GM23338 (cell line): ENCODE results near the gene GABARAPL1. TPM values are rescaled to one million over a fixed set of nuclear protein-coding genes. Genes with fewer than 3 reads are reported as not detected.

Experiments
- ATAC-seq: fragments of 200-7000 bp; cut with Tn5 transposase; 3 replicates; pipeline ENCODE4 v1.9.1; 2020
- DNase-seq: peaks from one replicate; pipeline ENCODE4 v3.0.0-alpha.2; 2015; ENCODE audit warnings: low spot score
- H2AFZ ChIP-seq: fragments of 200-600 bp; sonication (generic); 2 replicates; pipeline ENCODE4 v1.8.0; 2016; ENCODE audit warnings: antibody characterized with exemption, mild to moderate bottlenecking, moderate library complexity
- H3F3A ChIP-seq: fragments of 200-600 bp; sonication (generic); replicated peaks from 2 replicates; pipeline ENCODE4 v1.8.0; 2017; ENCODE audit warnings: antibody characterized with exemption, mixed run types, low read depth
- H3K27ac ChIP-seq: fragments of 200-600 bp; sonication (generic); 2 replicates; pipeline ENCODE4 v1.6.1; 2016; ENCODE audit warnings: low read depth
- H3K27me3 ChIP-seq: fragments of 200-600 bp; sonication (generic); 2 replicates; pipeline ENCODE4 v1.8.0; 2016; ENCODE audit warnings: mild to moderate bottlenecking, mixed run types, moderate library complexity; ENCODE audit not compliant: insufficient read depth
- H3K36me3 ChIP-seq: fragments of 200-600 bp; sonication (generic); 2 replicates; pipeline ENCODE4 v1.8.0; 2016; ENCODE audit warnings: mild to moderate bottlenecking; ENCODE audit not compliant: insufficient read depth
- H3K4me1 ChIP-seq: fragments of 200-600 bp; sonication (generic); 2 replicates; pipeline ENCODE4 v1.8.0; 2016; ENCODE audit warnings: mild to moderate bottlenecking, moderate library complexity; ENCODE audit not compliant: insufficient read depth
- H3K4me2 ChIP-seq: fragments of 200-600 bp; sonication (generic); 2 replicates; pipeline ENCODE4 v1.7.1; 2017; ENCODE audit warnings: mixed run types
- H3K4me3 ChIP-seq: fragments of 200-600 bp; sonication (generic); 2 replicates; pipeline ENCODE4 v1.6.1; 2016; ENCODE audit warnings: mixed run types
- H3K79me2 ChIP-seq: fragments of 200-600 bp; sonication (generic); replicated peaks from 2 replicates; pipeline ENCODE4 v1.8.0; 2017; ENCODE audit warnings: mild to moderate bottlenecking; ENCODE audit not compliant: insufficient read depth
- H3K9me2 ChIP-seq: fragments of 200-600 bp; sonication (generic); 2 replicates; pipeline ENCODE4 v1.8.0; 2017; ENCODE audit not compliant: insufficient read depth
- H4K20me1 ChIP-seq: fragments of 200-600 bp; sonication (generic); replicated peaks from 2 replicates; pipeline ENCODE4 v1.8.0; 2017; ENCODE audit warnings: mild to moderate bottlenecking; ENCODE audit not compliant: insufficient read depth
- H3K27ac Mint-ChIP-seq: 2 replicates; pipeline ENCODE4 v1.8.0; 2020; ENCODE audit warnings: inconsistent platforms, mild to moderate bottlenecking, moderate library complexity, mixed read lengths
- H3K27me3 Mint-ChIP-seq: 3 replicates; pipeline ENCODE4 v1.8.0; 2022; ENCODE audit warnings: low read depth, mild to moderate bottlenecking, moderate library complexity, mixed read lengths, inconsistent platforms; ENCODE audit not compliant: insufficient read depth, poor library complexity
- H3K36me3 Mint-ChIP-seq: 3 replicates; pipeline ENCODE4 v1.8.0; 2021; ENCODE audit warnings: low read depth, mild to moderate bottlenecking, inconsistent platforms, moderate library complexity, mixed read lengths
- H3K4me1 Mint-ChIP-seq: 3 replicates; pipeline ENCODE4 v1.8.0; 2020; ENCODE audit warnings: mild to moderate bottlenecking, inconsistent platforms, mixed read lengths
- H3K4me3 Mint-ChIP-seq: 3 replicates; pipeline ENCODE4 v1.8.0; 2021; ENCODE audit warnings: moderate library complexity, mild to moderate bottlenecking, inconsistent platforms, mixed read lengths
- H3K9me3 Mint-ChIP-seq: 3 replicates; pipeline ENCODE4 v1.8.0; 2020; ENCODE audit warnings: moderate library complexity, mild to moderate bottlenecking, inconsistent platforms, mixed read lengths
- CREB1 ChIP-seq: fragments of 250-450 bp; sonication (Bioruptor Pico); IDR thresholded peaks from 2 replicates; pipeline ENCODE4 v1.5.0; 2020; ENCODE audit warnings: low read depth, mild to moderate bottlenecking, moderate library complexity
- CTCF ChIP-seq, 2 experiments: fragments of 200-600 bp in 1 of 2; sonication (generic) in 1 of 2; conservative IDR thresholded peaks; 2 replicates each; pipeline versions ENCODE4 v1.5.1 to v1.6.1; 2016 to 2017; ENCODE audit warnings: antibody characterized with exemption in 2 of 2, low read depth in 2 of 2, mild to moderate bottlenecking in 2 of 2, moderate library complexity in 1 of 2
- ETS1 ChIP-seq: IDR thresholded peaks from 2 replicates; pipeline ENCODE4 v1.6.1; 2016; ENCODE audit warnings: antibody characterized with exemption
- EZH2 ChIP-seq: fragments of 200-600 bp; sonication (generic); IDR thresholded peaks from one replicate; pipeline ENCODE4 v1.8.0; 2017; ENCODE audit warnings: antibody characterized with exemption, mild to moderate bottlenecking, low read depth; ENCODE audit not compliant: unreplicated experiment
- EZH2phosphoT487 ChIP-seq: fragments of 200-600 bp; sonication (generic); IDR thresholded peaks from one replicate; pipeline ENCODE4 v1.8.1; 2018; ENCODE audit warnings: antibody characterized with exemption; ENCODE audit not compliant: unreplicated experiment
- JUNB ChIP-seq: IDR thresholded peaks from one replicate; pipeline ENCODE4 v1.6.1; 2016; ENCODE audit warnings: antibody characterized with exemption; ENCODE audit not compliant: unreplicated experiment
- NANOG ChIP-seq: IDR thresholded peaks from 2 replicates; pipeline ENCODE4 v1.6.1; 2016; ENCODE audit warnings: antibody characterized with exemption, borderline replicate concordance
- POLR2AphosphoS5 ChIP-seq: IDR thresholded peaks from 2 replicates; pipeline ENCODE4 v1.6.1; 2016; ENCODE audit warnings: antibody characterized with exemption, low read depth
- STAT1 ChIP-seq: IDR thresholded peaks from one replicate; pipeline ENCODE4 v1.6.1; 2016; ENCODE audit warnings: antibody characterized with exemption; ENCODE audit not compliant: unreplicated experiment
- ZNF114 ChIP-seq: fragments of 250-450 bp; sonication (Bioruptor Pico); IDR thresholded peaks from 2 replicates; pipeline ENCODE4 v1.5.0; 2020; ENCODE audit warnings: mild to moderate bottlenecking, moderate library complexity
- ZNF331 ChIP-seq: fragments of 250-450 bp; sonication (Bioruptor Pico); IDR thresholded peaks from 2 replicates; pipeline ENCODE4 v1.5.0; 2020; ENCODE audit warnings: low read depth, mild to moderate bottlenecking, moderate library complexity
- ZNF462 ChIP-seq: fragments of 250-450 bp; sonication (Bioruptor Pico); IDR thresholded peaks from 2 replicates; pipeline ENCODE4 v1.5.0; 2020; ENCODE audit warnings: mild to moderate bottlenecking, moderate library complexity
- polyA plus RNA-seq: library from polyadenylated mRNA; unstranded; fragments of >200 nt; fragmentation: Nextera tagmentation; extraction: Ambion mirVana; gene quantifications from 2 replicates; pipeline ENCODE4 v1.2.1, GENCODE V29; 2016
- total RNA-seq: library from RNA; depleted of rRNA; stranded (reverse); fragments of >200 nt; shearing (Covaris generic); gene quantifications from 2 replicates; pipeline ENCODE4 v1.2.3, GENCODE V29; 2014

The GABARAPL1 gene
- total and polyA plus RNA-seq, 2 experiments from 2014 or later: 35.7 to 77.8 TPM

- no peak overlapping the region for H2AFZ ChIP-seq
These were observed 43.6 kb upstream of the GABARAPL1 start for GRCh38 chr12:10169104-10169503.

More at GRCh38 chr12:10169104-10169503, 43.6 kb upstream of the GABARAPL1 start:
- no peak overlapping the region for H3K27ac ChIP-seq
- H3K36me3 ChIP-seq: no peaks in the 10 kb centered on the region
- H3K36me3 Mint-ChIP-seq: no peaks in the 10 kb centered on the region
- no peaks in the 10 kb centered on the region for H3K9me3 Mint-ChIP-seq
- no peaks in the 10 kb centered on the region for H3F3A ChIP-seq
- TF ChIP-seq CTCF (conservative IDR thresholded peaks at IDR 0.05; ENCODE audit: low read depth in 2 of 2): no peak
- TF ChIP-seq ZNF331 (CRISPR knock-in tag): no peak
- TF ChIP-seq EZH2phosphoT487: no peak
- no peak for TF ChIP-seq ZNF114 (CRISPR knock-in tag)
- TF ChIP-seq POLR2AphosphoS5: no peak
- no peak for TF ChIP-seq CREB1 (CRISPR knock-in tag)
- TF ChIP-seq EZH2: no peak
- TF ChIP-seq JUNB: no peak
- no peak for TF ChIP-seq NANOG
- TF ChIP-seq ETS1: no peak
- TF ChIP-seq ZNF462: no peak
- TF ChIP-seq STAT1: no peak
- ATAC-seq: no peak
- H3K4me3 Mint-ChIP-seq: no peak overlapping the region
- H3K4me2 ChIP-seq: no peak overlapping the region
- H3K4me1 Mint-ChIP-seq: no peaks in the 10 kb centered on the region; the same call in 2 of the 3 replicates
- H3K27ac Mint-ChIP-seq: no peak overlapping the region
- no peaks in the 10 kb centered on the region for H3K27me3 ChIP-seq
- no peaks in the 10 kb centered on the region for H4K20me1 ChIP-seq
- H3K9me2 ChIP-seq: no peaks in the 10 kb centered on the region
- no peaks in the 10 kb centered on the region for H3K79me2 ChIP-seq
- H3K27me3 Mint-ChIP-seq: no peaks in the 10 kb centered on the region
- no peak for DNase-seq
- H3K4me1 ChIP-seq: no peaks in the 10 kb centered on the region
- H3K4me3 ChIP-seq: no peak overlapping the region
